ENCODE measurements around the gene SLC25A47. TPM values are rescaled to one million over a fixed set of nuclear protein-coding genes. Genes with fewer than 3 reads are reported as not detected.
A peak's percentile ranks its signal among the peaks of the same experiment; 100 is the strongest.

Gene SLC25A47
- total and polyA plus RNA-seq, 2 donors (not counting 3 experiments of a cell fraction or from before 2014, with no cell fraction given), result not detected

DNA sequence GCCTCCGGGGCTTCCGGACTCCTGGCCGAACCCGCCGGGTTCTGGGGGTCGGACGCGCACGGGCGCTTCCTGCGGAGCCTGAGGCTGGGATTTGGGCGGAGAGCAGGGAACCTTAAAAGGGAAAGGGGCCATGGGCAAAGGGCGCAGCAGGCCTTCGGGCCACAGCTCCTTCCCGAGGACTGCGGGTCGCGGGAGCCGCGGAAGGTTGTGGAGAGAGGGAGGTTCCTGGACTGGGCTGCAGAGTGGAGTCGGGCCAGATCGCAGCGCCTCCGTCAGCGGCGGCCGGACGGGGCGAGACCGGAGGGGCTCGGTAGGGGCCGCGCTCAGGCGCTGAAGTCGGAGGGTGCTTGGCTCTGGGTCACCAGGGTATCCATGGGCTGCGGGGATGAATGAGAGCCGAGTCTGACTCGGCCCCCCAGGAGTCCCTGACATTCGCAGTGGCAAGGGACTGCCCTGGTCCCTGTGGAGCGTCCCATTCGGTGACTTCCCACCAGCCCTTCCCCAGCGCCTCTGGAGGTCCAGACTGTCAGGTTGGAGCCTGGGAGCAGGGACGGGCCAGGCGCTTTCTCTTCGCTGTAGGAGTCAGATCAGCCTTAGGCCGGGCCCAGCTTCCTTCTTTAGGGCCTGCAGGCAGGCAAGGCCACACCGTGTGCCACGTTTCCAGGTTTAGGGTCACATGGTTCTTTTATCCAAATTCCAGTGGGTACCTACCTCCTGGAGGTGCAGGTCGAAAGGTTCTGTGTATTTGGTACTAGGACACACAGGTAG is 16.0 kb upstream of the SLC25A47 start:
- FAIRE-seq (peak; percentile 48), DNase-seq (ENCODE audit: low read depth, low spot score) (peak; percentile 34)
- no peaks in the 10 kb centered on the region for H3K27me3 ChIP-seq (ENCODE audit: control insufficient read depth in 2 of 2, insufficient read depth in 2 of 2, low read length in 2 of 2)
- H3K27ac ChIP-seq (ENCODE audit: insufficient read depth, low read depth, low read length), result peak overlapping the region; percentile 62
- intact Hi-C loops (cut with micrococcal nuclease), result loop anchor here (1.0 to 10.0 kb wide), 3 partner anchors 69 to 348 kb away; partner anchors contain the start of gene WDR25
- H3K9me1 ChIP-seq (replicated peaks; ENCODE audit: control insufficient read depth, extremely low read depth, insufficient read depth, low read length), result no peaks in the 10 kb centered on the region
- no TSS peak for BruUV-seq (replicated peaks)
- POLR2A ChIA-PET, result no interaction called here
- no peaks in the 10 kb centered on the region for H4K20me1 ChIP-seq (replicated peaks; ENCODE audit: control insufficient read depth, extremely low read depth, insufficient read depth, low read length)
- H3K36me3 ChIP-seq (ENCODE audit: control insufficient read depth in 2 of 2, extremely low read depth in 1 of 2, insufficient read depth in 2 of 2, low read length in 2 of 2), result no peaks in the 10 kb centered on the region
- dilution Hi-C loops (cut with MboI; ENCODE audit: extremely low pct_ligation_motif_present, low sequenced_read_pairs), result no loop called here
- H2AFZ ChIP-seq (ENCODE audit: low read depth, low read length), result peak overlapping the region; percentile 37
- peak overlapping the region; percentile 44 to 89 (median 64) for H3K4me3 ChIP-seq (replicated peaks in 1 of 3; ENCODE audit: insufficient read depth in 1 of 3, low read depth in 1 of 3, low read length in 3 of 3)
- H3K4me2 ChIP-seq (ENCODE audit: insufficient read depth, low read length), result peak overlapping the region; percentile 70
- CTCF ChIA-PET, result interaction anchor here (1.4 kb wide), 1 partner anchor 71 kb away, joined by 6 read pairs; no protein-coding TSS in a partner anchor
- peaks cover 21% of the 10 kb centered on the region for H3K4me1 ChIP-seq (ENCODE audit: control insufficient read depth, extremely low read depth, insufficient read depth, low read length)
- H3K79me2 ChIP-seq (ENCODE audit: control insufficient read depth, insufficient read depth, low read length), result peaks cover 10% of the 10 kb centered on the region
- H3K9ac ChIP-seq (replicated peaks; ENCODE audit: extremely low read depth, insufficient read depth, low read length), result peak overlapping the region; percentile 85
- TF ChIP-seq GATA2 (IDR thresholded peaks at IDR 0.05; ENCODE audit: insufficient read depth, insufficient read length, low read depth, low read length) (no peak), JUN (IDR thresholded peaks at IDR 0.05; ENCODE audit: borderline replicate concordance, insufficient read depth, insufficient read length, low read depth) (no peak)
- no peaks in the 10 kb centered on the region for H3K9me3 ChIP-seq (replicated peaks; ENCODE audit: control insufficient read depth, insufficient read depth, low read length)

DNA sequence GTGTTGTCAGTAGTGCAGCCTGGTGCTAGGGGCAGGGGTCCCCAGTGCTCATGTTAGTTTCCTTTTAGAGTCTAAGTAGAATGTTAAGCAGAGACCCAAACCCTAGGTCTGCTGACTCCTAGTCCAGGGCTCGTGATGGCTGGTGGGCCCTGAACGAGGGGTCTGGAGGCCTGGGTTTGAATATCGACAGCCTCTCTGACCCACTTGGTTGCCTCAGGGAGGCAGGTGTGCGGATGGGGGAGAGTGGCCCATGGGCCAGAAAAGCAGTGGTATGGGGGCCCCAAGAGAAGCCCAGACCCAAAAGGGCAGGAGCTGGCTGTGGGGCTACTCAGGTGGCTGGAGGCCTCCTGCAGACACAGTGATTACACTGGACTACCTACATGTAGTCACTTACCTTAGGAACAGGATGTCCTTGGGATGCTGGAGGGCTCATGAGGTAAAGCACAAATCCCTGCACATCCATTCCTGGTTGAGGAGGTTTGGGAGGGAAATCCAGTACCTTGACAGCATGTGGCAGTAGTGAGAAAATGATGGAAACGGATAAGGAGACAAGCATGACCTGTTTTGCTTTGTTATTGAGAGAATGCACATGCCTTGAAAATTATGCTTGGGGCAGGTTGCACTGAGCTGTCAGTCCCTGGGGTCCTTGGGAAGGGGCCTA is 15.2 kb upstream of the SLC25A47 start:
- Histone ChIP-seq H3K36me3 (ENCODE audit: control insufficient read depth in 2 of 2, extremely low read depth in 1 of 2, insufficient read depth in 2 of 2, low read length in 2 of 2) (no peaks in the 10 kb centered on the region), H4K20me1 (replicated peaks; ENCODE audit: control insufficient read depth, extremely low read depth, insufficient read depth, low read length) (no peaks in the 10 kb centered on the region), H3K27ac (ENCODE audit: insufficient read depth, low read depth, low read length) (no peak overlapping the region), H3K4me1 (ENCODE audit: control insufficient read depth, extremely low read depth, insufficient read depth, low read length) (peaks cover 21% of the 10 kb centered on the region), H2AFZ (ENCODE audit: low read depth, low read length) (no peak overlapping the region), H3K9me3 (replicated peaks; ENCODE audit: control insufficient read depth, insufficient read depth, low read length) (no peaks in the 10 kb centered on the region), H3K4me3 (replicated peaks in 1 of 3; ENCODE audit: insufficient read depth in 1 of 3, low read depth in 1 of 3, low read length in 3 of 3) (peak overlapping the region in 2 of 3 experiments; percentile 64 to 89), H3K79me2 (ENCODE audit: control insufficient read depth, insufficient read depth, low read length) (peaks cover 10% of the 10 kb centered on the region), H3K27me3 (ENCODE audit: control insufficient read depth in 2 of 2, insufficient read depth in 2 of 2, low read length in 2 of 2) (no peaks in the 10 kb centered on the region), H3K4me2 (ENCODE audit: insufficient read depth, low read length) (peak overlapping the region; percentile 70), H3K9me1 (replicated peaks; ENCODE audit: control insufficient read depth, extremely low read depth, insufficient read depth, low read length) (no peaks in the 10 kb centered on the region), H3K9ac (replicated peaks; ENCODE audit: extremely low read depth, insufficient read depth, low read length) (no peak overlapping the region)
- intact Hi-C loops (cut with micrococcal nuclease) (loop anchor here (10.0 kb wide), 1 partner anchor 347 kb away; no protein-coding TSS in a partner anchor), dilution Hi-C loops (cut with MboI; ENCODE audit: extremely low pct_ligation_motif_present, low sequenced_read_pairs) (no loop called here)
- DNase-seq (ENCODE audit: low read depth, low spot score), result no peak
- BruUV-seq (replicated peaks), result TSS peak; percentile 46
- peak; percentile 83 for FAIRE-seq
- CTCF ChIA-PET, result interaction anchor here (1.1 to 2.6 kb wide), 2 partner anchors 70 to 338 kb away, joined by 3 to 17 read pairs; no protein-coding TSS in a partner anchor
- TF ChIP-seq GATA2 (IDR thresholded peaks at IDR 0.05; ENCODE audit: insufficient read depth, insufficient read length, low read depth, low read length) (no peak), MYC (IDR thresholded peaks at IDR 0.05; ENCODE audit: low read depth, low read length) (no peak), POLR2A (IDR thresholded peaks at IDR 0.05; ENCODE audit: low read depth, low read length) (no peak), JUN (IDR thresholded peaks at IDR 0.05; ENCODE audit: borderline replicate concordance, insufficient read depth, insufficient read length, low read depth) (no peak), EZH2 (IDR thresholded peaks at IDR 0.05; ENCODE audit: borderline replicate concordance, low read depth, low read length, severe bottlenecking) (no peak), POLR2AphosphoS5 (IDR thresholded peaks at IDR 0.05; ENCODE audit: insufficient read depth, low read depth, low read length) (no peak), FOS (IDR thresholded peaks at IDR 0.05; ENCODE audit: borderline replicate concordance, insufficient read depth, low read length) (no peak)
- TF ChIP-seq, protein P1, sequence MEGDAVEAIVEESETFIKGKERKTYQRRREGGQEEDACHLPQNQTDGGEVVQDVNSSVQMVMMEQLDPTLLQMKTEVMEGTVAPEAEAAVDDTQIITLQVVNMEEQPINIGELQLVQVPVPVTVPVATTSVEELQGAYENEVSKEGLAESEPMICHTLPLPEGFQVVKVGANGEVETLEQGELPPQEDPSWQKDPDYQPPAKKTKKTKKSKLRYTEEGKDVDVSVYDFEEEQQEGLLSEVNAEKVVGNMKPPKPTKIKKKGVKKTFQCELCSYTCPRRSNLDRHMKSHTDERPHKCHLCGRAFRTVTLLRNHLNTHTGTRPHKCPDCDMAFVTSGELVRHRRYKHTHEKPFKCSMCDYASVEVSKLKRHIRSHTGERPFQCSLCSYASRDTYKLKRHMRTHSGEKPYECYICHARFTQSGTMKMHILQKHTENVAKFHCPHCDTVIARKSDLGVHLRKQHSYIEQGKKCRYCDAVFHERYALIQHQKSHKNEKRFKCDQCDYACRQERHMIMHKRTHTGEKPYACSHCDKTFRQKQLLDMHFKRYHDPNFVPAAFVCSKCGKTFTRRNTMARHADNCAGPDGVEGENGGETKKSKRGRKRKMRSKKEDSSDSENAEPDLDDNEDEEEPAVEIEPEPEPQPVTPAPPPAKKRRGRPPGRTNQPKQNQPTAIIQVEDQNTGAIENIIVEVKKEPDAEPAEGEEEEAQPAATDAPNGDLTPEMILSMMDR (IDR thresholded peaks at IDR 0.05; ENCODE audit: extremely low read depth in 1 of 2, insufficient read depth in 1 of 2, low read depth in 1 of 2, low read length in 2 of 2), result no peak
- POLR2A ChIA-PET, result interaction anchor here (0.7 kb wide), 1 partner anchor 67 kb away, joined by 3 read pairs; a partner anchor contains a TSS
